ENCODE data around the gene RNF224.
"Not testable (repeated sequence)": the region's sequence is repeated elsewhere in the genome, so short reads cannot be mapped to it uniquely, and the experiment has no call there.

RNF224 gene

DNA sequence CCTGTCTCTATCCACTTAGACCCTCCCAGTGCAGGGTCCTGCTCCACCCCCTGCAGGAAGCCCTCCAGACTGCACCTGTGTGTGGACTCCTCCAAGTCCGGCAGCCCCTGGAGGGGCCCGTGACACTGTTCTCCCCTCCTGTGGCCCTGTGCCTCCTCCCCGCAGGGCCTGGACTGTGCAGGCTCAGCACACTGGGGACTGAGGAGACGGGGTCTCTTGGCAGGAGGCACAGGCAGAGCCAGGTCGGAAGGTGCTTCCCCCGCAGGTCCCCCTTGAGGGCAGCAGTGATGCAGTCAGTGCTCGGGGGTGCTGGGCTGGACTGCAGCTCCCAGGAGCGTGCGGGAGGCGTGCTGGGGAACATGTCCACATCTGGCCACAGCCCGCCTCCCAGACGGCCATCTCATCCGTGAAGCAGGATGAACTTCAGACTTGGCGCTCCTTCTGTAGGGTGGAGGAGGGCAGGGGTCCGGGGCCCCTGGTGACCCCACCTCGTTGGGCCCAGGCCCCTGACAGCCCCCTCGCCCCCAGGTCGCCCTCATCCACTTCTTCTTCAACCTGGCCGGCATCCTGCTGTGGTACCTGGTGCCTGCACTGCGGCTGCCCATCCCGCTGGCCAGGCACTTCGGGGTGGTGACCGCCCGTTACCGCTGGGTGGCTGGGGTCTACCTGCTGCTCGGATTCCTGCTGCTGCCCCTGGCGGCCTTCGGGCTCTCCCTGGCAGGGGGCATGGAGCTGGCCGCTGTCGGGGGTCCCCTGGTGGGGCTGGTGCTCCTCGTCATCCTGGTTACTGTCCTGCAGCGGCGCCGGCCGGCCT lies 8.3 kb downstream of the RNF224 start:
- intact Hi-C loops (cut with DNase I) = loop anchor here (5.0 kb wide), 1 partner anchor 48 kb away; the partner anchor contains the start of genes ANAPC2 and SSNA1

DNA sequence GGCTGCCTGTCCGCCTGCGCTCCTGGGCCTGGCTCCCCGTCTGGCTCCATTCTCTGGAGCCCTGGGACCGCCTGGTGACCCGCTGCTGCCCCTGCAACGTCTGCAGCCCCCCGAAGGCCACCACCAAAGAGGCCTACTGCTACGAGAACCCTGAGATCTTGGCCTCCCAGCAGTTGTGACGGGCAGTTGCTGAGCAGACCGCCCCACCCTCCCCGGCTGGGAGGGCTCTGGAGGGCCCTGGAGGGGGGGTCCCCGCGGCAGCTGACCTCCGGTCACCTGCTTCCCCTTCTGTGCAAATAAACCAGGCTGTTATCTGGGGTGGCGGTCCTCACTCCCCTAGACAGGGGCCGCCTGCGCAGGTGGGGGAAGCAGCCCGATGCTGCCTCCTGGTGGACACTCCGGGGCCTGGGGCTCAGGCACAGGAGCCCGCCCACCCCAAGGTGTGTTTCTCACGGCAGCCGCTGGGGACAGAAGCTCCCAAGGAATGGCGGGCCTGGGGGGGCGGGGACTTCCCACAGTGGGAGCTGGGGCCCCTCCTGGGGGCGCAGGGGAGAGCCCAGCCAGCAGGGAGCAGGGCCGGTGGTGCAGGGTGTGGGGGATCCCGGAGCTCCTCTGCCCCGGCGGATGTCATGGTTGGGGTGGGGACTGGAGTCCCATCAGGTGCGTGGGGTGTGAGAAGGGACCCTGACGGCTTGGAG lies 9.1 kb downstream of the RNF224 start:
- intact Hi-C loops (cut with DNase I) = loop anchor here (5.0 kb wide), 1 partner anchor 49 kb away; the partner anchor contains the start of genes ANAPC2 and SSNA1
- DNase-seq = peak; percentile 66 to 97 (median 82)

More for the DNA sequence above, 8.3 kb downstream of the RNF224 start:
- no peak for DNase-seq

DNA sequence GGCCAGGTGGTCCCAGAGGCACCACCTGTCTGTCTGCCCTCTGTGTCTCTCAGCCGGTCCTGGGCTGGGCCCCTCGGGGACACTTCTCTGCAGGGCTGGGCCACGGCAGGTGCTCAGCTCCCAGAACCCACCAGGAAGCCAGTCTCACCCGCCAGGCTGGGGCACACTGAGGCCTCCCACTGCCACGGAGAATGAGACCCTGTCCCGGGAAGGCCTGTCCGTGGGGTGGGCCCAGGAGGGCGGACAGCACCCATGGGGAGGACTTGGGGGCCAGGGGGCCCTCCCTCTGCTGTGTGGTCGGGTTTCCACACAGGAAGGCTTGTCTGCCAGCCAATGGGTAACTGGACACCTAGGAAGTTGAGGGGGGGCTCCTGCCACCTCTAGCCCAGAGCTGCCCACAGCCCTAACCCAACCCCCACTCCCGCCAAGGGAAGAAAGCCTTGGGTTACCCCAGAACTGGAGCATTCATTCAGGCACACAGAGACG lies 9.7 kb downstream of the RNF224 start:
- intact Hi-C loops (cut with DNase I) = loop anchor here (5.0 kb wide), 1 partner anchor 50 kb away; the partner anchor contains the start of genes ANAPC2 and SSNA1
- no peak for DNase-seq

DNA sequence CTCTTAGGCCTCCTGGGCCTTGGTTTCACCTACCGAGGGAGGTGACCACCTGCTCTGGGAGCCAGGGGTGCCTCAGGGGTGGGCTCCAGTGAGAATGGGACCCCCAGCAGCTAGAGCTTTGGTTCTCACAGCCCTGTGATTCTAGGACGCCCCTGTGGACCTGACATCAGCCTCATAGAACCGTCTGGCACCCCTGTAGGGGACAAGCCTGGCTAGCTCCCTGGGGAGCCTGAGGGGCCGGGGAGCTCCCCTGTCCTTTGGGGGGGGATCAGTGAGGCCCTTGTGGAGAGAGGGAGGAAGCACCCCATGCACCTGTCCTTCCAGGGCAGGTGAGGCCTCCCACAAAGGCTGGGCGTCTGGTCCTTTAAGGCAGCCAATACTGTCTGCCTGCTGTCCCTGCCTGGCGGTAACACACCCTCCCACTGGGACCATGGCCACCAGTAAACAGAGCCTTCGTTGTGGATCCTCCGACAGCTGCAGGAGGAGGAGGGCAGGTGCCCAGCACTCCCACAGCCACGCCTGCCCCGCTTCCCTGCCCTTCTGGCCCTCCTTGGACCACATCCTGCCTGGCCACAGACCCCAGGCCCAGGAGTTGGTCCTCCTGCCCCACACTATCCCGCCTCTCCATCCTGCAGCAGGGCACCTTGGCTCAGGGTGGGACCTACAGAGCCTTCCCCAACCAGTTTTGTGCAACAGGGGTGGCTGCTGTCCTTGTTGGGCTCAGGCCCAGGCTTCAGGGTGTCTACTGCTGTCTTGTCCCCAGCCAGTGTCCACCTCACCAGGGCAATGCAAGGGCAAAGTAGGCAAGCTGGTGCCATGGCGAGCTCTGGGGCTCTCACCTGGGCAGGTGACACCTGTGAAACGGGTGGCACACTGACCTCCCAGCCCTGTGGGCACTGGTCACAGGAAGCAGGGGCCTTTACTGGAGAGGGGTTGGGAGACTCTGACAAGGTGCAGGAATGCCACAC lies 10.7 kb downstream of the RNF224 start:
- DNase-seq = peak in 9 of 10 donors; percentile 59 to 96 (median 75)
- intact Hi-C loops (cut with DNase I) = loop anchor here (5.0 kb wide), 1 partner anchor 51 kb away; the partner anchor contains the start of genes ANAPC2 and SSNA1

DNA sequence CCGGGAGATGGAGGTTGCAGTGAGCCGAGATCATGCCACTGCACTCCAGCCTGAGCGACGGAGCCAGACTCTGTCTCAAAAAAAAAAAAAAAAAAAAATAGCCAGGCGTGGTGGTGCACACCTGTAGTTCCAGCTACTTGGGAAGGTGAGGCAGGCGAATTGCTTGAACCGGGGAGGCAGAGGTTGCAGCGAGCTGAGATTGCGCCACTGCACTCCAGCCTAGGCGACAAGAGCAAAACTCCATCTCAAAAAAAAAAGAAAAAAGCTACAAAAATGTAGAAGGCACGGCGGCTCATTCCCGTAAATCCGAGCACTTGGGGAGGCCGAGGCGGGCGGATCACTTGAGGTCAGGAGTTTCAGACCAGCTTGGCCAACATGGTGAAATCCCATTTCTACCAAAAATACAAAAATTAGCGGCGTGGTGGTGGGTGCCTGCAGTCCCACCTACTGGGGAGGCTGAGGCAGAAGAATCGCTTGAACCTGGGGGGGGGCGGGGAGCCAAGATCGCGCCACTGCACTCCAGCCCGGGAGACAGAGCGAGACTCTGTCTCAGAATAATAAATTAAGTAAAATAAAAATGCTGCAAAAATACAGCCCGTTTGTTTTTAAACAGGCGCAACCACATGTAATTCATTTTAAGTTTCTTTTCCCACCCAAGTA lies 12.4 kb downstream of the RNF224 start:
- intact Hi-C loops (cut with DNase I) = loop anchor here (5.0 kb wide), 1 partner anchor 52 kb away; the partner anchor contains the start of genes ANAPC2 and SSNA1
- peak in 1 of 10 donors; percentile 83 for DNase-seq

DNA sequence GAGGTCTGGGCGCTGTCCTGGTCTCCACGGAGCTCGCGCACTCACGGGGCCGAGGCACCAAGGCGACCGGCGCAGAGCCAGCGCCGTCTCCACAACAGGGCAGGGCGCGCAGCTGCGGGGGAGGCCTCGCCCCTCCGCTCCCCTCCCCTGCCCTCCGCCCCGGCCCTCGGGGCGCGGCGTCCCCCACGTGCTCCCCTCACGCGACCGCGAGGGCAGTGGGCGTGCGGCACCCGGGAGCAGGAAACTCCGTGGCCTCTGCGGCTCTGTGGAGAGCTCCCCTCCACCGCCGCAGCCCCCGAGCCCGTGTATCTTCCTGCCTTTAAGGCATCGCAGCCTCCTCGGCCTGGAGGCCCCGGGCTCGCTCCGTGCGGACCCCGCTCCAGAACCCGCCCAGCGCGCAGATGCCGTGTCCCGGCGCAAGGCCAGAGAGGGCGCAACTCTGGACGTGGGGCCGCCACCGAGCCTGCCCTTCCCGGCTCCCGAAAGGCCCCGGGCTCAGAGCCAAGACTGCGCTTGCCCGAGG lies 13.1 kb downstream of the RNF224 start:
- intact Hi-C loops (cut with DNase I) = no loop called here
- DNase-seq = peak; percentile 56 to 96 (median 72)

DNA sequence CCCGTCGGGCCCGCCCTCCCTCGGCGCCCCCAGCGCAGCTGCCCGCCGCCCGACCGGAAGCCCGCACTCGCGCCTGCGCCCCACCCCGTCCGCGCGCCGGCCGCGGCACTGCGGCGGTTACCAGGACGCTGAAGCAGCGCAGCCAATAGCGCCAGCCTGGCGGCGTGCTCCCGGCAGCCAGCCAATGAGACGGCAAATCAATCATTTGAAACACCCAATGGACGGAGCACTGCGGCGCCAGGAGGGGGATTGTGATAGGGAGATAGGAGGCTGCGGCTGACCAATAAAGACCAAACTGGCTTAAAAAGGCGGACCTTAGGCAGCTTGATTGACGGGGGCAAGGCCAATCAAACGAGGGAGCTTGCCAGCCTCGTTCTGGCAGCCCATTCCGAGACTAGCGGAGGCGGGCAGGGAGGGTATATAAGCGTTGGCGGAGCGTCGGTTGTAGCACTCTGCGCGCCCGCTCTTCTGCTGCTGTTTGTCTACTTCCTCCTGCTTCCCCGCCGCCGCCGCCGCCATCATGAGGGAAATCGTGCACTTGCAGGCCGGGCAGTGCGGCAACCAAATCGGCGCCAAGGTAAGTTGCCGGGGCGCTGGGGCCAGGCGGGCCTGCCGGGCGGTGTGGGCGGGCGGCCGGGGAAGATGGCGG lies 13.7 kb downstream of the RNF224 start, which contains the start of gene TUBB4B:
TUBB4B (plus strand) TSS at position 447 of the 649 bp plus-strand sequence; CDS start at position 521, 74 bp downstream.
- DNase-seq = peak; percentile 98 to 100 (median 99)
- intact Hi-C loops (cut with DNase I) = loop anchor here (1.0 kb wide), 1 partner anchor 14 kb away; the partner anchor contains the start of gene NELFB

DNA sequence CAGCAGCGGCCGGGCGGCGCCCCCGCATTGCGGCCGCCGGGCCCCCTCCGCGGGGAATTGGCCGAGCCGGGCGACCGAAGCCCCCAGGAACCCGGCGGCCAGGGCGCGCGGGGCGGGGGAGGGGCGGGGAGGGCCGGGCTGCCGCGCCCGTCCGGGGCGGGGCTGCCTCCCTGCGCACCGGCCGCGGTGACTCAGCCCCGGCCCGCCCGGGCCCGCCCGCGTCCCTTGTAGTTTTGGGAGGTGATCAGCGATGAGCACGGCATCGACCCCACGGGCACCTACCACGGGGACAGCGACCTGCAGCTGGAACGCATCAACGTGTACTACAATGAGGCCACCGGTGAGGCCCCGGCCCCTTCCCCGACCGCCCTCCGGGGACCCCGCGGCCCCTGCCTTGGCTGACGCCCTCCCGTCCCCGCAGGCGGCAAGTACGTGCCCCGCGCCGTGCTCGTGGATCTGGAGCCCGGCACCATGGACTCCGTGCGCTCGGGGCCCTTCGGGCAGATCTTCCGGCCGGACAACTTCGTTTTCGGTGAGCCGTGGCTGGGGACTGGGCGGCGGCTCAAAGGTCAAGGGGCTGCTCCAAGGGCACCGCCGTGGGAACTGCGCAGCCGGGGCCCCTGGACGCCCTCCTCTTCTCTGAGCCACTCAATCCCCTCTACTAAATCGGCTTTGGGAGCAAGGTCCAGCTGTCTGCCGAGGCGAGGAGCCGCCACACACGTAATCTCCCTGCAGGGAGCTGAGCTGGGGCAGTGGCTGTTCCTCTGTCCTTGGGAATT lies 14.4 kb downstream of the RNF224 start:
- peak in 3 of 10 donors; percentile 79 to 91 (median 87) for DNase-seq
- intact Hi-C loops (cut with DNase I) = loop anchor here (1.0 kb wide), 1 partner anchor 14 kb away; the partner anchor contains the start of gene NELFB

DNA sequence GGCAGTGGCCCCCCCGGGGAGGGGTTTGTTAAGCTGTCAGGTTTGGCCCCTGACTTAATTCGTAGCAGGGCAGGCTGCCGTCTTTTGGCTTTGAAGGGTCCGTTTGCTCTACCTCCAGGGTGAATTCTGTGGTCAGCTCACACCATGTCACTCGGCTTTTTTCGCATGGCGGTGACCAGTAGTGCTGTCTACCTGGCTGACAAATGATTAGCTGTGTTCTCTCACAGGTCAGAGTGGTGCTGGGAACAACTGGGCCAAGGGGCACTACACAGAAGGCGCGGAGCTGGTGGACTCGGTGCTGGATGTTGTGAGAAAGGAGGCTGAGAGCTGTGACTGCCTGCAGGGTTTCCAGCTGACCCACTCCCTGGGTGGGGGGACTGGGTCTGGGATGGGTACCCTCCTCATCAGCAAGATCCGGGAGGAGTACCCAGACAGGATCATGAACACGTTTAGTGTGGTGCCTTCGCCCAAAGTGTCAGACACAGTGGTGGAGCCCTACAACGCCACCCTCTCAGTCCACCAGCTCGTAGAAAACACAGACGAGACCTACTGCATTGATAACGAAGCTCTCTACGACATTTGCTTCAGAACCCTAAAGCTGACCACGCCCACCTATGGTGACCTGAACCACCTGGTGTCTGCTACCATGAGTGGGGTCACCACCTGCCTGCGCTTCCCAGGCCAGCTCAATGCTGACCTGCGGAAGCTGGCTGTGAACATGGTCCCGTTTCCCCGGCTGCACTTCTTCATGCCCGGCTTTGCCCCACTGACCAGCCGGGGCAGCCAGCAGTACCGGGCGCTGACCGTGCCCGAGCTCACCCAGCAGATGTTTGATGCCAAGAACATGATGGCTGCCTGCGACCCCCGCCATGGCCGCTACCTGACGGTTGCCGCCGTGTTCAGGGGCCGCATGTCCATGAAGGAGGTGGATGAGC lies 15.2 kb downstream of the RNF224 start:
- no peak for DNase-seq
- intact Hi-C loops (cut with DNase I) = no loop called here

DNA sequence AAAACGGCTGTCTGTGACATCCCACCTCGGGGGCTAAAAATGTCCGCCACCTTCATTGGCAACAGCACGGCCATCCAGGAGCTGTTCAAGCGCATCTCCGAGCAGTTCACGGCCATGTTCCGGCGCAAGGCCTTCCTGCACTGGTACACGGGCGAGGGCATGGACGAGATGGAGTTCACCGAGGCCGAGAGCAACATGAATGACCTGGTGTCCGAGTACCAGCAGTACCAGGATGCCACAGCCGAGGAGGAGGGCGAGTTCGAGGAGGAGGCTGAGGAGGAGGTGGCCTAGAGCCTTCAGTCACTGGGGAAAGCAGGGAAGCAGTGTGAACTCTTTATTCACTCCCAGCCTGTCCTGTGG lies 15.9 kb downstream of the RNF224 start:
- intact Hi-C loops (cut with DNase I); DNase-seq: not testable (repeated sequence)

DNA sequence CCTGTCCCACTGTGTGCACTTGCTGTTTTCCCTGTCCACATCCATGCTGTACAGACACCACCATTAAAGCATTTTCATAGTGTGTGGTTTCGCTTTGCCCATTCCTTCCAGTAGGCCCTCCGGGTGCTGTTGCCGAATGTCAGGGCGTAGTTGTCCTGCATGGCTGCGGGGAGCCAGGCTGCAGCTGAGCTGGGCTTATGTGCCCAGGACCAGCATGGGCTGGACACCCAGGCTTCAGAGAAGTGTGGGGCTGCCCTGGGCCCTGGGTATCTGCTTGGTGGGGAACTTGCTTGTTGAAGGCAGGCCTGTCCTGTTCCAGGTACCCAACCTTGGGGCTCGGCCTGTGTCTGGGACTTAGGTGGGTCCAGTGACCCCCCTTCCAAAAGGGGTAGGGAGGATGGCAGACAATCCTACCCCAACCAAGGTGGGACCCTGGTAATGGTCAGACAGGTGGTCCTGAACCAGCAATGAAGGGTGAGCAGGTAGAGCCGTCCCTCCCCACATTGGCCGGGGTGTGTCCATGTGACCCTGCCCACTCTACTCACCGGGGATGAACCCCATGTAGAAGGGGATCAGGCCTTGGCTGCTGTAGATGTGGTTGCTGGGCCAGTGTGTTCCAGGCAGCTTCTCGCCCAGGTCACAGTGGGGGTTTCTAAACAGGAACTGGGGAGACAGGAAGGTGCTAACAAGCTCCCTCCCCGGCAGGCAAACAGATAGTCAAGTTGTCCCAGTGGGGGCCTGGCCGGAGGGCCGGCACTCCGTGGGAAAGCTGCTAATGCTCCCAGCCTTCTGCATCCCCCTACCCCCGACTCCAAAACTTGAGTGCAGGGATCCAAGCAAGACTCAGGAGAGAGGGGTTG lies 16.6 kb downstream of the RNF224 start:
- DNase-seq = no peak
- intact Hi-C loops (cut with DNase I) = no loop called here

DNA sequence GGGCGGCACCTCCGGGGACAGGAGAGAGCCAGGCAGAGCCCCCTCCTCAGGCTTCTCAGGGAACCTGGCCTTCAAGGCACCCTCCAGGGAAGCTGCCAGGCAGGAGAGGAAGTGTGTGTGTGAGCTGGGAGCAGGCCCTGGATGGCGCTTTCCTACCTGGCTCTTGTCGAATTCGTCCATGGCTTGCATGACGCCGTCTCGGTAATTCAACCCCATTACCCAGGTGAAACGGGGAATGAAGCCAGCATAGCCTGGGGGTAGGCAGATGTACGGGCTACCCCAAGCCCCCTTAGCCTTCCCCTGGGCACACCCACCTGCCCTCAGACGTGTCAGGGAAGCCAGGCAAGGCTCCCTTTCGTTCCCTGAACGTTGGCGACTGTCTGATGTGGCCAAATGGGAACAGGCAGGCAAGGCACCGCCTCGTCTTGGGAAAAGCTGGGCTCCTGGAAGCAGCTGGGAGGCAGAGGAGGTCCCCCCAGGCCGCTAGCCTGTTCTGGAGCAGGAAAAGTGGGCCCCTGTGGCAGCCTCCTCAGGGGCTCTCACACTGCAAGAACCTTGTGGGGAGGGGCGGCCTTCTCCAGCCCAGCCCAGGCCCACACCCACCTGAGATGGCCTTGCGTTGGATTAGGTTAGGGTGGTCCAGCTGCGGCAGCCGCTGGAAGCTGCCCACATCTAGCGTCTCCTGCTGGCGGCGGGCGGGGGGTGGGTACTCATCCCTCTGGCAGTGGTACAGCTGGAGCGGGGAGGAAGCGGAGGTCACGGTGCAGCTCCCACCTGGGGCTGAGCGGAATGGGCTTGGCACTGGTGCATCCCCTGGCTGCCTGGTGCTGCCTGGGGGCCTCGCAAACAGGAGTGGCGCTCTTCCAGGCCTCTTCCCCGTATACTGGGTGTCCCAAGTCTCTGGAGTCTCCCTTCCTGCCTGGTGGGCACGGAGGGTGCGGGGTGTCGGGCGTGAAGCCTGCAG lies 17.5 kb downstream of the RNF224 start:
- no peak for DNase-seq
- intact Hi-C loops (cut with DNase I) = no loop called here

DNA sequence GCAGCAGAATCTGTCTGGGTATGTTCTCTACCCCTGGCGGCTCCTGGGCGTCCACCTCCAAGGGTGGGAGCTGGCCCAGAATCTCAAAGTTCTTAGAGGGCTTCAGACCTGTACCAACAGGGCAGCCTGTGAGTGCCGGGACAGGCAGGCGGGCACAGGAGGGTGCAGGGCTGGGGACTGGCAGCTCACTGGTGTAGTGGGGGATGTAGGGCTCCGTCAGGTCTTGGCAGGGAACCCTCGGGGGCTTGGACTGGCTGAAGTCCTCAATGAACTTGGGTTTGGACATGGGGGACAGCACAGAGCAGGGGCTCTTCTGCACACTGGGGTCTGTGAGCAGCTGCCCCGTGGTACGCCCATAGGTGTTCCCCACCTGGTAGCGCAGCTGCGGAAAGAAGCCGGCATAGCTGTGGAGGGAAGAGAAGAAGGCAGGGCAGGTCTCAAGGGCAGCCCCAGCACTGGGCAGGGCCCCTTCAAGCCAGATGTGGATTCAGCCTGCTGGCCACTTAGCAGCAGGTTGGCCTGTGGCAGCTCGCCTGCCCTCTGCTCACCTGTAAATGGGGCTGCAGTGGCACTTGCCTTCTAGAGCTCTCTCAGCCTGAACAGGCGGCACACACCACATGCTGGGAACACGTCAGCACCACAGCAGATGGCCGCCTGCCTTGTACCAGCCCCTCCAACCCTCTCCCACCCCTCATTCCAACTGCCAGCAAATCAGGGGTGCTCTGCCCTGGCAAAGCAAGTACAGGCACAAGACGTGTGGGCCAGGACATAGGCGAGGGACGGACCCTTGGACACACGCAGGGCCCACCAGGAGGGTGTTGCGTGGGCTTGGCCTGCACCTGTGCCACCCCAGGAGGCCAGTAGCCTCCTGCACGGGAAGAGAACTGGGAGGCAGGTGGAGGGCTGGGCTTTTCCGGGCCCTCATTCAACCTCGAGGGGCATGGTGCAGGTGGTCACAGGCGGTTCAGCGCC lies 18.4 kb downstream of the RNF224 start:
- DNase-seq = no peak
- intact Hi-C loops (cut with DNase I) = no loop called here
